Retina (tissue), 1 donor: ENCODE data around the gene LRRC38.
"Not testable (repeated sequence)": the region's sequence is repeated elsewhere in the genome, so short reads cannot be mapped to it uniquely, and the experiment has no call there.

Source experiments
- DNase-seq: peaks from one replicate; pipeline ENCODE4 v3.0.0-alpha.2; 2016

The LRRC38 gene

GRCh38 chr1:13456904-13457532 lies 56.8 kb downstream of the LRRC38 start:
- peak; percentile 7 for DNase-seq

DNA sequence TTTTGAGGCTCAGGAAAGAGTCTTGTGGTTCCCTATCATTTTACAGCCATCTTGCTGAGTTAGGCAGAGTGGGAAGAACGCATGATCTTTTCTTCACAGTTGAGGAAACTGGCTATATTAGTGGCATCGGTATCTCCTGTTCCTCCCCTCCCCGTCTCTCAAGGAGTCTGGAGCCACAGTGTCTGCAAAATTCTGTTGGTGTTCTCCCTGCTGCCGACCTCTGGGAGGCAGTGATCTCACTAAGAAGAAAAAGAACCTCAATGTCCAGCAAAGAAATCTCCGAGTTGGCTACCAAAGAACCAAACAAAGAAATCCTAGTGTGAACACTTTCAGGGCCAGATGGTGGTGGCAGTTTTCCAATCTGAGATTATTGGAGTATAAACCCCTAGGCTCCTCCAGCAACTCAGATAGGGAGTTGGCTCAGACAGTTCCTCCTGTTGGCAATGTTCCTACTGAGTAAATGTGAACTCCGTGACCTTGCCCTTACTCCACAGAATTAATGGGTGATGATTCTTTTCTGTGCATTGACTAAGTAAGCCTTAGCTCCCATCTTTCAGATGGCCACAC lies 62.3 kb downstream of the LRRC38 start:
- DNase-seq: no peak

DNA sequence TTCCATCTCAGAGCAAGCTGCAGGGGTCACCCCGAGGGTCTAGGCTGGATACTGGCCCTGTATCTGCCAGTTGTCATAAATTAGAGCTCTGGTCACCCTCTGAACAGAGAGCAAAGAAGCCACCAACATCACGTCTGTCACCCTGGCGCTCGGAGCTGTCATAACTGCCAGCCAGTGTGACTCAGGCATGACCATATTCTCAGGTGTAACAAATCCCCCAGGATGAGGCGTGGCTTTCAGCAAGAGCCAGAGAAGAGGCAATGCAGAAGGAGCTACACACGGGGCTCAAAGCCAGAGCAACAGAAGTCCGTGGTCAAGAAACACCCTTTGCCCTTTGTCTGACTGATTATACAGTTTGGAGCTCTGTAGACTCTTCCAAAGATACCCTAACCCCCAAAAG lies 63.6 kb downstream of the LRRC38 start:
- DNase-seq: no peak

DNA sequence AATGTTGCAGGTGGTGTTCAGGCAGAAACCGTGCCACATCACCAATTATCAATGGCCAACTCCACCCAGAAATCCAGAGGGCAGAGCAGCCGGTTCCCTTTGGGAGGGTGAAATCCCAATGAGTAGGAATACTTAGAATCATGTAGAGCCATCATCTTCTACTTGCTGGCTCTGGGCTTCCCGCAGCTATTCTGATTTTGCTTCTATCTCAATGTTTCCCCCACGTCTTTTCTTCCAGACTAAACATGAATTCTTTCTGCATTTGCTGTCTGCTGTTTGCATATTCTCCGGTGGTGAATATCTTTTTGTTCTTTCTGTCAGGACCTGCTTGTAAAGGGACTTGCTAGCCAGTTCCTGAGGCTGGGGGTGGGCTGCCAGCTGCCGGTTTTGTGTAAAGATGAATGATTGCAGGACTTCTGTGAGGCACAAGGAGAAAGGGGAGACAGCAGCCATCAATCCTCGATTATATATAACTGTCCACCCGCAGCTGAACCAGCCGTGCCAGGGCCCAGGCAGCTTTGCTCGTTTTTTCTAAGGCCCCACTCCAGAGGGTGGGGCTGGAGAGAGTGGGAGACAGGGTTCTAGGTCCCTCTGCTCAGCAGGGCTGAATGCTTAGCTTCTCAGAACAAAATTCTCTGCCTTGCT lies 70.3 kb downstream of the LRRC38 start:
- no peak for DNase-seq

- not testable (repeated sequence) for DNase-seq
Measured at GRCh38 chr1:13439104-13439783, 74.6 kb downstream of the LRRC38 start.

- DNase-seq: no peak
Measured at GRCh38 chr1:13435458-13435857, 78.3 kb downstream of the LRRC38 start.

DNA sequence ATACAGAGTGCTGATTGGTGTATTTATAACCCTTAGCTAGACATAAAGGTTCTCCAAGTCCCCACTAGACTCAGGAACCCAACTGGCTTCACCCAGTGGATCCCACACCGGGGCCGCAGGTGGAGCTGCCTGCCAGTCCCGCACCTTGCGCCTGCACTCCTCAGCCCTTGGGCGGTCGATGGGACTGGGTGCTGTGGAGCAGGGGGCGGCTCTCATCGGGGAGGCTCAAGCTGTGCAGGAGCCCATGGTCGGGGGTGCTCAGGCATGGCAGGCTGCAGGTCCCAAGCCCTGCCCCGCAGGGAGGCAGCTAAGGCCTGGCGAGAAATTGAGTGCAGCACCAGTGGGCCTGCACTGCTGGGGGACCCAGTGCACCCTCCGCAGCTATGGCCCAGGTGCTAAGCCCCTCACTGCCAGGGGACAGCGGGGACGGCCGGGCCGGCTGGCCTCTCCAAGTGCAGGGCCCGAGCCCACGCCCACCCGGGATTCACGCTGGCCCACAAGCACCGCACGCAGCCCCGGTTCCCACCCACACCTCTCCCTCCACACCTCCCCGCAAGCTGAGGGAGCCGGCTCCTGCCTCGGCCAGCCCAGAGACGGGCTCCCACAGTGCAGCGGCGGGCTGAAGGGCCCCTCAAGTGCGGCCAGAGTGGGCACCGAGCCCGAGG lies 80.0 kb downstream of the LRRC38 start:
- DNase-seq: not testable (repeated sequence)

- peak; percentile 14 for DNase-seq
Measured at GRCh38 chr1:13432251-13432650, 81.6 kb downstream of the LRRC38 start.

DNA sequence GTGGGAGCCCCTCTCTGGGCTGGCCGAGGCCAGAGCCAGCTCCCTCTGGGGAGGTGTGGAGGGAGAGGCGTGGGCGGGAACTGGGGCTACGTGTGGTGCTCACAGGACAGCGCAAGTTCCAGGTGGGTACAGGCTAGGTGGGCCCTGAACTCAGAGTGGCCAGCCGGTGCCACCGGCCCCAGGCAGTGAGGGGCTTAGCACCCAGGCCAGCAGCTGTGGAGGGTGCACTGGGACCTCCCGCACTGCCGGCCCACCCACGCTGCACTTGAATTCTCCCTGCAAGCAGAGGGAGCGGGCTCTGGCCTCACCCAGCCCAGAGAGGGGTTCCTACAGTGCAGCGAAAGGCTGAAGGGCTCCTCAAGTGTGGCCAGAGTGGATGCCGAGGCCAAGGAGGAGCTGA lies 83.3 kb downstream of the LRRC38 start:
- no peak for DNase-seq
